Prostate gland (tissue), 2 donors: Measurements from ENCODE around the gene C3orf20.

Experiments used
- POLR2A ChIP-seq: fragments of 450-650 bp; IDR thresholded peaks from one replicate; pipeline ENCODE4 v1.6.1; 2016; ENCODE audit warnings: antibody characterized with exemption, mild to moderate bottlenecking
- POLR2AphosphoS5 ChIP-seq: sonication (generic); formaldehyde crosslinking; IDR thresholded peaks from one replicate; pipeline ENCODE4 v1.6.1; 2017; ENCODE audit warnings: antibody characterized with exemption
- TF ChIP-seq, protein P1 (sequence below), 4 experiments: fragments of 200-600 bp in 2 of 4; fragments of 450-650 bp in 2 of 4; sonication (generic) in 2 of 4; IDR thresholded peaks; 1 replicate in 3 of 4; 2 replicates in 1 of 4; pipeline ENCODE4 v1.5.1; 2016 to 2019; ENCODE audit warnings: antibody characterized with exemption in 4 of 4, mild to moderate bottlenecking in 2 of 4, moderate library complexity in 2 of 4

DNA sequence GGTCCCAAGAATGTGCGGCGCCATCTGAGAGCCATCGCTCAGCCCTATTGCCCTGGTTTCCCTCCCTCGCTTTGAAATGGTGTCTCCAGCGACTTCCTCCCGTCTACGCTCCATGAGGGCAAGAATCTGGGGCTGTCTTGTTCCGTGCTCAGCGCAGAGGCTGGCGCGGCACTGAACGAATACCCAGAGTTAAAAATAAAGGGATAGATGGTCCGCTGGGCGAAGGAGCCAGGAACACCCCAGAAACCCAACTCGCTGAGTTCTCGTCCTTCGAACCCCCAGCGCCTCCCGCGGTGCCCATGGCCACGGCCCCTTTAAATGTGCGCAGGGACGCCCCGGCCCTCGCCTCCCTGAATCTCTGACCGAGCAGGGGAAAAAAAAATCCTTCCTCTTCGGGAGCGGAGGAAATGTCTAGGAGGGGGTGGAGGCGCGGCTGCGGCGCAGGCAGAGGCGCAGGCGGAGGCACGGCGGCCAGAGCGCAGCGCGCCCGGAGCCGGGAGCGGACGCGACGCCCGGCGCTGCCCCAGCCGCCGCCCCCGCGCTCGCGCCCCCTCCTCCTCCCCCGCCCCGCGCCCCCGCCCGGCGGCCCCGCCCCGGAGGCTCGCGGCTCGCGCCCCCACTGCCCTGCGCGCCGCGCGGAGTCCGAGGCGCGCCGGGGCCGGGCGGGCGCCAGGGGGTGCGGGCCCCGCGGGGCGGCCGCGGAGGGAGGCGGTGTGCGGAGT is 135.3 kb downstream of the C3orf20 start:
- TF ChIP-seq, protein P1, sequence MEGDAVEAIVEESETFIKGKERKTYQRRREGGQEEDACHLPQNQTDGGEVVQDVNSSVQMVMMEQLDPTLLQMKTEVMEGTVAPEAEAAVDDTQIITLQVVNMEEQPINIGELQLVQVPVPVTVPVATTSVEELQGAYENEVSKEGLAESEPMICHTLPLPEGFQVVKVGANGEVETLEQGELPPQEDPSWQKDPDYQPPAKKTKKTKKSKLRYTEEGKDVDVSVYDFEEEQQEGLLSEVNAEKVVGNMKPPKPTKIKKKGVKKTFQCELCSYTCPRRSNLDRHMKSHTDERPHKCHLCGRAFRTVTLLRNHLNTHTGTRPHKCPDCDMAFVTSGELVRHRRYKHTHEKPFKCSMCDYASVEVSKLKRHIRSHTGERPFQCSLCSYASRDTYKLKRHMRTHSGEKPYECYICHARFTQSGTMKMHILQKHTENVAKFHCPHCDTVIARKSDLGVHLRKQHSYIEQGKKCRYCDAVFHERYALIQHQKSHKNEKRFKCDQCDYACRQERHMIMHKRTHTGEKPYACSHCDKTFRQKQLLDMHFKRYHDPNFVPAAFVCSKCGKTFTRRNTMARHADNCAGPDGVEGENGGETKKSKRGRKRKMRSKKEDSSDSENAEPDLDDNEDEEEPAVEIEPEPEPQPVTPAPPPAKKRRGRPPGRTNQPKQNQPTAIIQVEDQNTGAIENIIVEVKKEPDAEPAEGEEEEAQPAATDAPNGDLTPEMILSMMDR (IDR thresholded peaks at IDR 0.05) = no peak
- TF ChIP-seq POLR2AphosphoS5 = no peak
- TF ChIP-seq POLR2A = no peak
